GM12878 (cell line): ENCODE results near the gene CCP110. TPM values are rescaled to one million over a fixed set of nuclear protein-coding genes. Genes with fewer than 3 reads are reported as not detected.

ENCODE experiments used
- ATAC-seq: fragments of 200-7000 bp; cut with Tn5 transposase; 3 replicates; pipeline ENCODE4 v1.9.1; 2020; ENCODE audit warnings: mild to moderate bottlenecking, moderate library complexity
- BruUV-seq: library from RNA; stranded (reverse); fragments of 400-500 nt; replicated peaks from 2 replicates; lab custom pipeline; 2021; lab: Mats Ljungman, UMichigan
- CTCF ChIA-PET: fragments of 300-600 bp; sonication (Branson Sonifier 250); formaldehyde crosslinking; extraction: SDS; loops from one replicate; lab custom pipeline; 2021; ENCODE audit warnings: inconsistent platforms; lab: Yijun Ruan, JAX
- POLR2A ChIA-PET: fragments of 350-600 bp; formaldehyde crosslinking; extraction: SDS; loops from one replicate; lab custom pipeline; 2021; ENCODE audit warnings: inconsistent platforms; lab: Charles Lee
- RAD21 ChIA-PET: fragments of 300-600 bp; sonication (Branson Sonifier 250); formaldehyde crosslinking; loops from one replicate; lab custom pipeline; 2023; ENCODE audit warnings: antibody characterized with exemption; ENCODE audit not compliant: unreplicated experiment; lab: Charles Lee
- SMC1A ChIA-PET: fragments of 300-600 bp; sonication (Branson Sonifier 250); formaldehyde crosslinking; loops from one replicate; lab custom pipeline; 2023; ENCODE audit not compliant: unreplicated experiment, uncharacterized antibody; lab: Charles Lee
- DNase-seq: peaks from one replicate; pipeline ENCODE4 v3.0.0-alpha.2; 2011; ENCODE audit warnings: low read depth, low spot score
- FAIRE-seq: peaks from 3 replicates; lab custom pipeline; 2011; peaks lifted over from hg19 to GRCh38; lab: Jason Lieb, UNC
- H2AFZ ChIP-seq: 2 replicates; pipeline ENCODE4 v1.6.0; 2011; ENCODE audit warnings: low read depth, low read length, control low read depth; ENCODE audit not compliant: control insufficient read depth
- H3K27ac ChIP-seq: 2 replicates; pipeline ENCODE4 v1.5.1; 2011; ENCODE audit warnings: control low read depth; ENCODE audit not compliant: control insufficient read depth, insufficient read depth
- H3K27me3 ChIP-seq, 2 experiments: replicated peaks in 1 of 2; 2 replicates each; pipeline versions ENCODE4 v1.6.0 to v1.6.1; 2011; ENCODE audit warnings: low read length in 1 of 2; ENCODE audit not compliant: control insufficient read depth in 2 of 2, insufficient read depth in 2 of 2
- H3K36me3 ChIP-seq, 2 experiments: 2 replicates each; pipeline ENCODE4 v1.5.1; 2011; ENCODE audit warnings: low read length in 1 of 2; ENCODE audit not compliant: control insufficient read depth in 2 of 2, insufficient read depth in 2 of 2
- H3K4me1 ChIP-seq: 2 replicates; pipeline ENCODE4 v1.6.1; 2011; ENCODE audit warnings: mild to moderate bottlenecking, low read length, moderate library complexity, mixed read lengths; ENCODE audit not compliant: control insufficient read depth, insufficient read depth
- H3K4me2 ChIP-seq: 2 replicates; pipeline ENCODE4 v1.6.0; 2011; ENCODE audit warnings: control low read depth; ENCODE audit not compliant: control insufficient read depth, insufficient read depth
- H3K4me3 ChIP-seq: fragments of 200-600 bp; sonication (generic); 2 replicates; pipeline ENCODE4 v1.5.1; 2016
- H3K79me2 ChIP-seq: 2 replicates; pipeline ENCODE4 v1.6.0; 2011; ENCODE audit warnings: low read length; ENCODE audit not compliant: control insufficient read depth, insufficient read depth
- H3K9ac ChIP-seq: 2 replicates; pipeline ENCODE4 v1.8.0; 2011; ENCODE audit warnings: low read length, control low read depth, mixed read lengths; ENCODE audit not compliant: control insufficient read depth, insufficient read depth
- H3K9me3 ChIP-seq: replicated peaks from 3 replicates; pipeline ENCODE4 v1.5.1; 2011; ENCODE audit warnings: mild to moderate bottlenecking, low read length; ENCODE audit not compliant: control insufficient read depth, insufficient read depth
- H4K20me1 ChIP-seq: 2 replicates; pipeline ENCODE4 v1.6.0; 2011; ENCODE audit not compliant: control insufficient read depth, insufficient read depth
- BMI1 ChIP-seq: fragments of 450-650 bp; IDR thresholded peaks from 2 replicates; pipeline ENCODE4 v1.6.1; 2016; ENCODE audit warnings: mild to moderate bottlenecking, moderate library complexity, borderline replicate concordance
- CHD4 ChIP-seq: fragments of 200-600 bp; sonication (generic); IDR thresholded peaks from 2 replicates; pipeline ENCODE4 v1.6.1; 2016; ENCODE audit warnings: mild to moderate bottlenecking
- HDAC2 ChIP-seq: fragments of 200-600 bp; sonication (generic); IDR thresholded peaks from 2 replicates; pipeline ENCODE4 v1.6.1; 2017
- JUNB ChIP-seq: IDR thresholded peaks from 2 replicates; pipeline ENCODE4 v1.6.1; 2016; ENCODE audit warnings: antibody characterized with exemption, mild to moderate bottlenecking
- NFXL1 ChIP-seq: fragments of 450-650 bp; IDR thresholded peaks from 2 replicates; pipeline ENCODE4 v1.6.1; 2017; ENCODE audit warnings: antibody characterized with exemption, mild to moderate bottlenecking, borderline replicate concordance
- NR2C1 ChIP-seq: fragments of 450-650 bp; IDR thresholded peaks from 2 replicates; pipeline ENCODE4 v1.6.1; 2017; ENCODE audit warnings: antibody characterized with exemption, mild to moderate bottlenecking, moderate library complexity
- NR2F1 ChIP-seq: fragments of 450-650 bp; conservative IDR thresholded peaks from 2 replicates; pipeline ENCODE4 v1.6.1; 2017; ENCODE audit warnings: mild to moderate bottlenecking
- PKNOX1 ChIP-seq: fragments of 450-650 bp; IDR thresholded peaks from 2 replicates; pipeline ENCODE4 v1.6.1; 2016; ENCODE audit warnings: mild to moderate bottlenecking
- RUNX3 ChIP-seq: IDR thresholded peaks from 2 replicates; pipeline ENCODE4 v1.6.1; 2012; ENCODE audit warnings: low read length, inconsistent platforms
- SUZ12 ChIP-seq: fragments of 200-600 bp; sonication (generic); IDR thresholded peaks from one replicate; pipeline ENCODE4 v1.6.1; 2018; ENCODE audit warnings: antibody characterized with exemption, mild to moderate bottlenecking; ENCODE audit not compliant: unreplicated experiment
- YBX1 ChIP-seq: fragments of 450-650 bp; IDR thresholded peaks from 2 replicates; pipeline ENCODE4 v1.6.1; 2016; ENCODE audit warnings: antibody characterized with exemption
- ZNF207 ChIP-seq: fragments of 450-650 bp; IDR thresholded peaks from 2 replicates; pipeline ENCODE4 v1.6.1; 2014; ENCODE audit warnings: antibody characterized with exemption, mild to moderate bottlenecking, borderline replicate concordance
- ZNF274 ChIP-seq: IDR thresholded peaks from one replicate; pipeline ENCODE4 v1.8.0; 2011; ENCODE audit not compliant: insufficient read length, insufficient read depth
- ZZZ3 ChIP-seq: IDR thresholded peaks from 2 replicates; pipeline ENCODE4 v1.6.1; 2011; ENCODE audit warnings: low read depth; ENCODE audit not compliant: control insufficient read depth, insufficient read length
- WGBS: methylation state at CpG from one replicate; pipeline ENCODE4 v1.1.6; 2016; ENCODE audit warnings: low lambda C conversion rate; ENCODE audit not compliant: insufficient replicate concordance, insufficient coverage; ENCODE audit errors: missing lambda C conversion rate; 5-methylcytosine and 5-hydroxymethylcytosine counted together
- in situ Hi-C: fragments of 300-500 bp; cut with MboI; formaldehyde crosslinking; loops from 9 replicates; pipeline ENCODE4 v1.14.3; 2018; ENCODE audit warnings: mixed read lengths
- intact Hi-C: fragments of 100-400 bp; cut with micrococcal nuclease; formaldehyde crosslinking; loops from one replicate; pipeline ENCODE4 v1.14.2; 2022; ENCODE audit not compliant: unreplicated experiment
- polyA plus RNA-seq, 11 experiments: library from polyadenylated mRNA; depleted of rRNA in 4 of 11; unstranded in 6 of 11; stranded (reverse) in 5 of 11; fragments of >200 nt; fragmentation: Nextera tagmentation in 4 of 11; fragmentation: Illumina TruSeq in 1 of 11; extraction: Ambion mirVana in 4 of 11; extraction: Trizol in 1 of 11; gene quantifications; 1 replicate in 1 of 11; 2 replicates in 10 of 11; pipeline versions ENCODE4 v1.2.1 to v1.2.3, GENCODE V29; 2011 to 2016; ENCODE audit warnings: inconsistent platforms in 2 of 11, missing spikeins in 2 of 11, low read depth in 1 of 11
- total RNA-seq, 4 experiments: library from RNA; depleted of rRNA in 3 of 4; stranded (reverse); fragments of >200 nt in 3 of 4; fragmentation: Illumina TruSeq in 1 of 4; extraction: Trizol in 1 of 4; gene quantifications; 2 replicates each; pipeline versions ENCODE4 v1.2.1 to v1.2.3, GENCODE V29; 2013 to 2021
- TF ChIP-seq, protein P1 (sequence below): fragments of 450-650 bp; IDR thresholded peaks from 2 replicates; pipeline ENCODE4 v1.6.1; 2017; ENCODE audit warnings: low read depth, mild to moderate bottlenecking, moderate library complexity

The CCP110 gene
- total and polyA plus RNA-seq, 10 of the 15 experiments (the other 5 are each of a cell fraction or from before 2014, with no cell fraction given) = 6.4 to 38.1 (median 26.7) TPM

DNA sequence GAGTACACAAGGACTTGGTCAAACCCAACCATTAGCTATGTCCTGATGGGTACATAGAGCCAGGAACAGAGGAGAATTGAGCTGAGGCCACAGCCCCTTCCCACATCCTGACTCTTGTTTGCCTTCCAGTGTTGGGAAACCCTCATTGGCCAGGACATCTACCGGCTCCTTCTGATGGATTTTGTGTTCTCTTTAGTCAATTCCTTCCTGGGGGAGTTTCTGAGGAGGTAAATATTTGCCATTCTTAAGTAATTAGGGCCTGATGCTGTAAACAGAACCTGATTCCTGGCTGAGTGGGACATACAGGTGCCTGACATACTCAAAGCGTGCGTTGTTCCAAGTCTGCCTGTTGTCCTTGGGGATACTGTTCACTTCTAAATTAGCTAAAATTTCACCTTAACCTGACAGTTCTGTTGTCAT lies 44.4 kb upstream of the CCP110 start:
- Histone ChIP-seq H3K27me3 (no peaks in the 10 kb centered on the region), H4K20me1 (no peaks in the 10 kb centered on the region), H3K27ac (no peak overlapping the region), H3K4me3 (no peak overlapping the region), H3K36me3 (no peaks in the 10 kb centered on the region), H3K79me2 (no peaks in the 10 kb centered on the region), H3K4me2 (no peak overlapping the region), H3K4me1 (no peaks in the 10 kb centered on the region), H3K9me3 (no peaks in the 10 kb centered on the region), H3K9ac (no peak overlapping the region), H2AFZ (no peak overlapping the region)
- intact Hi-C loops = no loop called here
- ChIA-PET RAD21 (interaction anchor here (0.7 kb wide), 1 partner anchor 9 kb away, joined by 3 read pairs; no protein-coding TSS in a partner anchor), CTCF (interaction anchor here (1.4 kb wide), 1 partner anchor 23 kb away, joined by 4 read pairs; no protein-coding TSS in a partner anchor), POLR2A (no interaction called here), SMC1A (no interaction called here)
- DNase-seq = no peak
- FAIRE-seq = no peak
- in situ Hi-C loops = no loop called here
- no TSS peak for BruUV-seq
- WGBS = 75% methylated on average over 3 of the region's 3 CpGs
- TF ChIP-seq NR2F1 (no peak), JUNB (no peak), NR2C1 (no peak), ZNF274 (no peak), NFXL1 (no peak), ZZZ3 (no peak), BMI1 (no peak)
- no peak for ATAC-seq

DNA sequence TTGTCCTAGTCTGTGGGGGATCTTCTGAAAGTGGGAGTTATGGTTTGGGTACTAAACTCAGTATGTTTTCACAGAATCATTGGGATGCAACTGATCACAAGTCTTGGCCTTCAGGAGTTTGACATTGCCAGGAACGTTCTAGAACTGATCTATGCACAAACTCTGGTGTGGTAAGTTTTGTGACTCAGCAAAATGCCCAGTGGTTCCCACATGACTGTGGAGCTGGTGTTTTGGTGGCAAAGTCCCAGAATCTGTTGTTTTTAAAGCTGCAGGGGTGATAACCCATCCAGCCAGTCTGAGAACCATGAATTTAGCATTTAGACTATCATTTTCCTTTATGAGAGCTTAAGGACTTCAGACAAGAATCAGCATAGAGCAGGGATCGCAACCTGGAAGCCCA lies 42.4 kb upstream of the CCP110 start:
- DNase-seq = no peak
- H2AFZ ChIP-seq = no peak overlapping the region
- FAIRE-seq = no peak
- ChIA-PET SMC1A (no interaction called here), POLR2A (no interaction called here), CTCF (interaction anchor here (1.0 kb wide), 1 partner anchor 22 kb away, joined by 3 read pairs; no protein-coding TSS in a partner anchor), RAD21 (no interaction called here)
- in situ Hi-C loops = no loop called here
- no peaks in the 10 kb centered on the region for H3K9me3 ChIP-seq
- no peaks in the 10 kb centered on the region for H3K4me1 ChIP-seq
- no peaks in the 10 kb centered on the region for H3K79me2 ChIP-seq
- no peak overlapping the region for H3K4me2 ChIP-seq
- intact Hi-C loops = no loop called here
- no peak for ATAC-seq
- no peaks in the 10 kb centered on the region for H4K20me1 ChIP-seq
- H3K4me3 ChIP-seq = no peak overlapping the region
- no peak overlapping the region for H3K9ac ChIP-seq
- no peaks in the 10 kb centered on the region for H3K27me3 ChIP-seq
- no peak overlapping the region for H3K27ac ChIP-seq
- WGBS = 0% methylated on average over 2 of the region's 2 CpGs
- BruUV-seq = no TSS peak
- no peaks in the 10 kb centered on the region for H3K36me3 ChIP-seq
- TF ChIP-seq HDAC2 (no peak), ZNF207 (no peak), YBX1 (no peak), PKNOX1 (no peak), SUZ12 (no peak), CHD4 (no peak), RUNX3 (no peak)
- TF ChIP-seq, protein P1, sequence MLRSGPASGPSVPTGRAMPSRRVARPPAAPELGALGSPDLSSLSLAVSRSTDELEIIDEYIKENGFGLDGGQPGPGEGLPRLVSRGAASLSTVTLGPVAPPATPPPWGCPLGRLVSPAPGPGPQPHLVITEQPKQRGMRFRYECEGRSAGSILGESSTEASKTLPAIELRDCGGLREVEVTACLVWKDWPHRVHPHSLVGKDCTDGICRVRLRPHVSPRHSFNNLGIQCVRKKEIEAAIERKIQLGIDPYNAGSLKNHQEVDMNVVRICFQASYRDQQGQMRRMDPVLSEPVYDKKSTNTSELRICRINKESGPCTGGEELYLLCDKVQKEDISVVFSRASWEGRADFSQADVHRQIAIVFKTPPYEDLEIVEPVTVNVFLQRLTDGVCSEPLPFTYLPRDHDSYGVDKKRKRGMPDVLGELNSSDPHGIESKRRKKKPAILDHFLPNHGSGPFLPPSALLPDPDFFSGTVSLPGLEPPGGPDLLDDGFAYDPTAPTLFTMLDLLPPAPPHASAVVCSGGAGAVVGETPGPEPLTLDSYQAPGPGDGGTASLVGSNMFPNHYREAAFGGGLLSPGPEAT = no peak
